ENCODE measurements around the gene MAST4. TPM values are rescaled to one million over a fixed set of nuclear protein-coding genes. Genes with fewer than 3 reads are reported as not detected.

The MAST4 gene
- total and polyA plus RNA-seq, 2 of the 4 experiments (the other 2 are of a cell fraction), result 4.8 to 6.8 TPM

- Histone ChIP-seq H3K4me3 (ENCODE audit: insufficient read depth, low read depth, low read length) (no peak overlapping the region), H3K4ac (ENCODE audit: low read depth, low read length) (no peak overlapping the region), H3K36me3 (ENCODE audit: control insufficient read depth, insufficient read depth, low read length) (no peaks in the 10 kb centered on the region), H3K27me3 (ENCODE audit: control insufficient read depth, insufficient read depth, low read length) (0 out of 2 replicates have a peak, but pooled peaks cover 2% of the 10 kb centered on the region), H3K23ac (ENCODE audit: low read depth, low read length) (no peak overlapping the region), H3K9ac (ENCODE audit: low read depth, low read length) (no peak overlapping the region), H4K5ac (ENCODE audit: low read depth, low read length) (no peak overlapping the region), H3K79me1 (ENCODE audit: low read depth in 1 of 2, low read length in 2 of 2) (no peaks in the 10 kb centered on the region), H4K91ac (ENCODE audit: insufficient read depth, low read depth, low read length) (no peak overlapping the region), H3K18ac (ENCODE audit: low read depth, low read length) (no peak overlapping the region), H2AK5ac (ENCODE audit: low read depth, low read length) (no peak overlapping the region), H2AK9ac (replicated peaks; ENCODE audit: low read depth, low read length, poor library complexity) (no peak overlapping the region), H3K4me2 (ENCODE audit: low read depth, low read length) (no peak overlapping the region), H3K56ac (ENCODE audit: extremely low read depth, insufficient read depth, low read length) (no peak overlapping the region), H4K8ac (ENCODE audit: low read depth in 2 of 2, low read length in 2 of 2) (no peak overlapping the region), H2BK120ac (ENCODE audit: low read depth, low read length) (no peak overlapping the region), H2AFZ (replicated peaks; ENCODE audit: low read length, poor library complexity) (no peak overlapping the region), H3K4me1 (ENCODE audit: control insufficient read depth, insufficient read depth, low read length) (no peaks in the 10 kb centered on the region), H3K14ac (replicated peaks; ENCODE audit: low read depth, low read length) (no peak overlapping the region), H2BK20ac (ENCODE audit: low read depth, low read length) (no peak overlapping the region), H3K9me3 (ENCODE audit: control insufficient read depth, insufficient read depth, low read length) (no peaks in the 10 kb centered on the region), H4K20me1 (ENCODE audit: insufficient read depth, low read length) (no peaks in the 10 kb centered on the region), H3K9me1 (ENCODE audit: insufficient read depth, low read length) (no peaks in the 10 kb centered on the region), H2BK15ac (ENCODE audit: low read depth, low read length) (no peak overlapping the region), H3K27ac (ENCODE audit: insufficient read depth, low read length) (no peak overlapping the region), H2BK5ac (ENCODE audit: low read depth, low read length, poor library complexity, severe bottlenecking) (no peak overlapping the region)
- no CpG with 5 or more reads among the region's 2 CpGs for WGBS, 2 experiments (ENCODE audit: extremely low coverage in 2 of 2, insufficient read length in 1 of 2)
- no TSS peak for BruUV-seq (replicated peaks)
- DNase-seq (no peak), ATAC-seq (ENCODE audit: low read depth) (no peak)
- intact Hi-C loops (cut with micrococcal nuclease) (no loop called here), dilution Hi-C loops (cut with HindIII; ENCODE audit: low sequenced_read_pairs, unreplicated experiment) (no loop called here), in situ Hi-C loops (cut with MboI; ENCODE audit: low sequenced_read_pairs) (no loop called here)
- TF ChIP-seq RFX5 (IDR thresholded peaks at IDR 0.05; ENCODE audit: low read depth, low read length) (no peak), MAFK (IDR thresholded peaks at IDR 0.05; ENCODE audit: low read depth, low read length) (no peak), MXI1 (IDR thresholded peaks at IDR 0.05; ENCODE audit: borderline replicate concordance, low read depth, low read length) (no peak), MAZ (IDR thresholded peaks at IDR 0.05; ENCODE audit: borderline replicate concordance, low read depth, low read length) (no peak), CTCF (conservative IDR thresholded peaks at IDR 0.05; ENCODE audit: low read depth, low read length) (no peak), ELK1 (IDR thresholded peaks at IDR 0.05; ENCODE audit: borderline replicate concordance, low read depth, low read length) (no peak), POLR2A (IDR thresholded peaks at IDR 0.05; ENCODE audit: low read depth, low read length) (no peak), CHD1 (IDR thresholded peaks at IDR 0.05; ENCODE audit: low read depth, low read length) (no peak), USF2 (IDR thresholded peaks at IDR 0.05; ENCODE audit: low read depth, low read length) (no peak), NFE2L2 (IDR thresholded peaks at IDR 0.05; ENCODE audit: low read depth, low read length) (no peak), BHLHE40 (IDR thresholded peaks at IDR 0.05; ENCODE audit: low read depth, low read length) (no peak), RCOR1 (IDR thresholded peaks at IDR 0.05; ENCODE audit: insufficient replicate concordance, low read length) (no peak), CEBPB (IDR thresholded peaks at IDR 0.05; ENCODE audit: low read depth, low read length) (no peak), RAD21 (IDR thresholded peaks at IDR 0.05; ENCODE audit: low read length) (no peak), FOS (IDR thresholded peaks at IDR 0.05; ENCODE audit: low read depth, low read length) (no peak)
- ChIA-PET CTCF (no interaction called here), POLR2A (ENCODE audit: unreplicated experiment) (no interaction called here)
These were observed 79.2 kb downstream of the MAST4 start for GRCh38 chr5:66675406-66675805.

Data from IMR-90 (cell line).